B cell (primary cell): Measurements from ENCODE around the gene DNAJA3. TPM values are rescaled to one million over a fixed set of nuclear protein-coding genes. Genes with fewer than 3 reads are reported as not detected.

Experiments used
- ATAC-seq: fragments of 200-7000 bp; cut with Tn5 transposase; one replicate; pipeline ENCODE4 v1.10.0; 2021; ENCODE audit warnings: low read depth, mild to moderate bottlenecking, moderate number of reproducible peaks, moderate library complexity
- CTCF ChIA-PET: fragments of 350-600 bp; sonication (Branson Sonifier 250); formaldehyde crosslinking; loops from one replicate; lab custom pipeline; 2021; ENCODE audit warnings: antibody characterized with exemption, inconsistent platforms; lab: Charles Lee
- POLR2A ChIA-PET: fragments of 350-600 bp; sonication (Branson Sonifier 250); formaldehyde crosslinking; loops from one replicate; lab custom pipeline; 2021; ENCODE audit warnings: antibody characterized with exemption; lab: Charles Lee
- DNase-seq: peaks from one replicate; pipeline ENCODE4 v3.0.0; 2013
- H2AFZ ChIP-seq: 2 replicates; pipeline ENCODE4 v1.6.1; 2012; ENCODE audit warnings: mild to moderate bottlenecking, low read depth, low read length; ENCODE audit not compliant: insufficient read depth, poor library complexity, severe bottlenecking
- H3K27ac ChIP-seq, 2 donors: 1 replicate in 1 of 2; 2 replicates in 1 of 2; pipeline ENCODE4 v1.5.1; 2012 to 2013; ENCODE audit warnings: low read length in 2 of 2, mild to moderate bottlenecking in 2 of 2, moderate library complexity in 1 of 2
- H3K27me3 ChIP-seq, 4 experiments: fragments of 200-600 bp in 1 of 4; sonication (generic) in 1 of 4; replicated peaks in 1 of 4; 1 replicate in 2 of 4; 2 replicates in 2 of 4; pipeline versions ENCODE4 v1.6.1 to v1.7.0; 2013 to 2016; ENCODE audit warnings: low read length in 3 of 4, mild to moderate bottlenecking in 2 of 4, mixed read lengths in 1 of 4, moderate library complexity in 1 of 4; ENCODE audit not compliant: insufficient read depth in 4 of 4, control insufficient read depth in 3 of 4; ENCODE audit errors: control extremely low read depth in 1 of 4
- H3K36me3 ChIP-seq, 2 experiments: replicated peaks in 1 of 2; 1 replicate in 1 of 2; 2 replicates in 1 of 2; pipeline versions ENCODE4 v1.6.1 to v1.7.1; 2013; ENCODE audit warnings: low read length in 1 of 2; ENCODE audit not compliant: insufficient read depth in 2 of 2, control insufficient read depth in 1 of 2; ENCODE audit errors: control extremely low read depth in 1 of 2, extremely low read depth in 1 of 2
- H3K4me1 ChIP-seq, 2 donors: fragments of 200-600 bp in 1 of 2; sonication (generic) in 1 of 2; 1 replicate in 1 of 2; 2 replicates in 1 of 2; pipeline versions ENCODE4 v1.5.1 to v1.6.1; 2013 to 2017; ENCODE audit warnings: low read length in 2 of 2; ENCODE audit not compliant: control insufficient read depth in 2 of 2, insufficient read depth in 2 of 2
- H3K4me2 ChIP-seq: replicated peaks from 2 replicates; pipeline ENCODE3; 2012; ENCODE audit warnings: mild to moderate bottlenecking, low read depth, low read length; ENCODE audit not compliant: poor library complexity, severe bottlenecking
- H3K4me3 ChIP-seq, 5 experiments: fragments of 200-600 bp in 1 of 5; sonication (generic) in 1 of 5; 1 replicate in 3 of 5; 2 replicates in 2 of 5; pipeline versions ENCODE4 v1.5.1 to v1.7.0; 2011 to 2016; ENCODE audit warnings: low read length in 4 of 5, mild to moderate bottlenecking in 4 of 5, low read depth in 2 of 5, control low read depth in 1 of 5, moderate library complexity in 1 of 5; ENCODE audit not compliant: insufficient read depth in 1 of 5; ENCODE audit errors: control extremely low read depth in 1 of 5, extremely low read depth in 1 of 5
- H3K79me2 ChIP-seq: fragments of 200-600 bp; sonication (generic); one replicate; pipeline ENCODE4 v1.6.0; 2016; ENCODE audit warnings: low read length; ENCODE audit not compliant: control insufficient read depth, insufficient read depth
- H3K9ac ChIP-seq: fragments of 200-600 bp; sonication (generic); 2 replicates; pipeline ENCODE4 v1.6.1; 2017; ENCODE audit warnings: mild to moderate bottlenecking, low read length, moderate library complexity
- H3K9me3 ChIP-seq, 3 donors: one replicate each; pipeline versions ENCODE4 v1.6.1 to v1.7.1; 2013; ENCODE audit warnings: low read length in 2 of 3; ENCODE audit not compliant: control insufficient read depth in 2 of 3, insufficient read depth in 1 of 3; ENCODE audit errors: control extremely low read depth in 1 of 3
- H4K20me1 ChIP-seq: 2 replicates; pipeline ENCODE4 v1.6.0; 2012; ENCODE audit warnings: mild to moderate bottlenecking, low read length; ENCODE audit not compliant: insufficient read depth, control insufficient read depth, poor library complexity, severe bottlenecking
- H3K27ac Mint-ChIP-seq: one replicate; pipeline ENCODE4 v1.8.0; 2021; ENCODE audit warnings: mixed read lengths
- H3K27me3 Mint-ChIP-seq: one replicate; pipeline ENCODE4 v1.8.0; 2021; ENCODE audit warnings: mixed read lengths
- H3K4me1 Mint-ChIP-seq: one replicate; pipeline ENCODE4 v1.8.0; 2021; ENCODE audit warnings: mixed read lengths
- H3K4me3 Mint-ChIP-seq: one replicate; pipeline ENCODE4 v1.8.0; 2021; ENCODE audit warnings: mixed read lengths
- H3K9me3 Mint-ChIP-seq: one replicate; pipeline ENCODE4 v1.8.0; 2022; ENCODE audit warnings: mixed read lengths; ENCODE audit not compliant: insufficient read depth
- EZH2 ChIP-seq: IDR thresholded peaks from 2 replicates; pipeline ENCODE4 v1.6.1; 2012; ENCODE audit warnings: borderline replicate concordance, low read depth, mild to moderate bottlenecking, moderate library complexity, low read length; ENCODE audit not compliant: insufficient read depth, poor library complexity, severe bottlenecking
- WGBS: methylation state at CpG from one replicate; pipeline ENCODE4 v1.1.5; 2013; ENCODE audit warnings: missing lambda C conversion rate; ENCODE audit not compliant: insufficient coverage; 5-methylcytosine and 5-hydroxymethylcytosine counted together
- intact Hi-C: fragments of 100-400 bp; cut with micrococcal nuclease; formaldehyde crosslinking; loops from one replicate; pipeline ENCODE4 v1.10.0; 2022
- polyA plus RNA-seq: library from polyadenylated mRNA; depleted of rRNA; stranded (reverse); fragments of >200 nt; gene quantifications from 2 replicates; pipeline ENCODE4 v1.2.3, GENCODE V29; 2012
- total RNA-seq, 2 donors: library from RNA; stranded (reverse); fragments of 120-200 nt in 1 of 2; gene quantifications; 1 replicate in 1 of 2; 2 replicates in 1 of 2; pipeline versions ENCODE4 v1.2.3 to v1.2.4, GENCODE V29; 2013 to 2022
- TF ChIP-seq, protein P1 (sequence below): fragments of 200-600 bp; IDR thresholded peaks from one replicate; pipeline ENCODE4 v1.8.0; 2022; ENCODE audit warnings: antibody characterized with exemption, mild to moderate bottlenecking

The DNAJA3 gene
- total and polyA plus RNA-seq, 2 donors (not counting 1 experiment from before 2014, with no cell fraction given) = 59.3 to 67.7 TPM

DNA sequence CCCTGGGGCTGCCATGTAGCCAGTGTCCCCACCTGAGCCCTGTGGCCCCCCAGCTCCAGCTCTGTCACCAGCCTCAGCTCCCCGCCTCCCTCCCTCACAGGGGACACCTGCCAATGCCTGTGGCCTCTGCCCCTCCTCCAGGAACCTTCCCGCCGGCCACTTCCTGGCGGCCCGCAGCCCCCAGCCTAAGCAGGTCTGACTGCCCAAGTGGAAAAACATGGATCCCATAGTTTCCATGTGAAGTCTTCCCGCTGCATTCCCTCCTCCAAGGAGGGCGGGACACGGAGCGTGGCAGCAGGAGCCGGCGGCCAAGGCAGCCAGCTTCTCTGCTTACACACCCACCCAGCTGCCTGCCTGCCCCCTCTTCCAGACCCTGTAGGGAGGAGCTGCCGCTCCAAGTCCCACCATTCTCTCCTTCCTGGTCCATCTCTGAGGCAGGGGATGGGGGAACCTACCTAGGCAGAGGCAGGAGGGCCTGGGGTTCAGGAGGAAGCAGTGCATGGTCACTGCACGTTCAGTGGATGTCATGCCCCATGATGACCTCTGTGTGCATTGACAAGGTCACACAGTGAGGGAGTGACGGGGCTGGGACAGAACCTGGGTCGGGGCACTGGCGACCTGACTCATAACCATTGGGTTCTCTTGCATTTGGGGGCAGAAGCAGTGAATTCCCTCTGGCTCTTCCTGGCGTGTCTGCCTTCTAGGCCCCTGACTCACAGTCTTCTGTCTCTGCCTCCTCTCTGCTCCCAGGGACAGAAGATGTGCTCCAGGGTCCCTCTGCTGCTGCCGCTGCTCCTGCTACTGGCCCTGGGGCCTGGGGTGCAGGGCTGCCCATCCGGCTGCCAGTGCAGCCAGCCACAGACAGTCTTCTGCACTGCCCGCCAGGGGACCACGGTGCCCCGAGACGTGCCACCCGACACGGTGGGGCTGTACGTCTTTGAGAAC lies 45.3 kb upstream of the DNAJA3 start:
- Histone ChIP-seq H3K9ac (no peak overlapping the region), H2AFZ (no peak overlapping the region), H3K27me3 (no peaks in the 10 kb centered on the region), H3K4me1 (no peaks in the 10 kb centered on the region), H3K9me3 (no peaks in the 10 kb centered on the region), H3K79me2 (peaks cover 24% of the 10 kb centered on the region), H3K27ac (no peak overlapping the region), H3K4me3 (no peak overlapping the region), H4K20me1 (peaks cover 95% of the 10 kb centered on the region), H3K4me2 (no peak overlapping the region), H3K36me3 (peaks cover 0 to 42% of the 10 kb centered on the region in 2 experiments)
- TF ChIP-seq, protein P1, sequence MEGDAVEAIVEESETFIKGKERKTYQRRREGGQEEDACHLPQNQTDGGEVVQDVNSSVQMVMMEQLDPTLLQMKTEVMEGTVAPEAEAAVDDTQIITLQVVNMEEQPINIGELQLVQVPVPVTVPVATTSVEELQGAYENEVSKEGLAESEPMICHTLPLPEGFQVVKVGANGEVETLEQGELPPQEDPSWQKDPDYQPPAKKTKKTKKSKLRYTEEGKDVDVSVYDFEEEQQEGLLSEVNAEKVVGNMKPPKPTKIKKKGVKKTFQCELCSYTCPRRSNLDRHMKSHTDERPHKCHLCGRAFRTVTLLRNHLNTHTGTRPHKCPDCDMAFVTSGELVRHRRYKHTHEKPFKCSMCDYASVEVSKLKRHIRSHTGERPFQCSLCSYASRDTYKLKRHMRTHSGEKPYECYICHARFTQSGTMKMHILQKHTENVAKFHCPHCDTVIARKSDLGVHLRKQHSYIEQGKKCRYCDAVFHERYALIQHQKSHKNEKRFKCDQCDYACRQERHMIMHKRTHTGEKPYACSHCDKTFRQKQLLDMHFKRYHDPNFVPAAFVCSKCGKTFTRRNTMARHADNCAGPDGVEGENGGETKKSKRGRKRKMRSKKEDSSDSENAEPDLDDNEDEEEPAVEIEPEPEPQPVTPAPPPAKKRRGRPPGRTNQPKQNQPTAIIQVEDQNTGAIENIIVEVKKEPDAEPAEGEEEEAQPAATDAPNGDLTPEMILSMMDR = no peak
- no peak for TF ChIP-seq EZH2
- Mint-ChIP-seq H3K4me3 (no peak overlapping the region), H3K9me3 (no peaks in the 10 kb centered on the region), H3K4me1 (peaks cover 2% of the 10 kb centered on the region), H3K27ac (no peak overlapping the region), H3K27me3 (no peaks in the 10 kb centered on the region)
- DNase-seq (no peak), ATAC-seq (no peak)
- CTCF ChIA-PET = interaction anchor here (1.0 kb wide), 1 partner anchor 15 kb away, joined by 3 read pairs; no protein-coding TSS in a partner anchor
- WGBS = 97% methylated on average over 20 of the region's 26 CpGs
- POLR2A ChIA-PET = interaction anchor here (0.7 kb wide), 1 partner anchor 24 kb away, joined by 3 read pairs; no protein-coding TSS in a partner anchor
- intact Hi-C loops = no loop called here
